Measurements from ENCODE around the gene BAZ1A. TPM values are rescaled to one million over a fixed set of nuclear protein-coding genes. Genes with fewer than 3 reads are reported as not detected.
"Not testable (repeated sequence)": the region's sequence is repeated elsewhere in the genome, so short reads cannot be mapped to it uniquely, and the experiment has no call there.

Gene BAZ1A
- total RNA-seq, 2 experiments from 2014 or later: 48.7 to 57.4 TPM

DNA sequence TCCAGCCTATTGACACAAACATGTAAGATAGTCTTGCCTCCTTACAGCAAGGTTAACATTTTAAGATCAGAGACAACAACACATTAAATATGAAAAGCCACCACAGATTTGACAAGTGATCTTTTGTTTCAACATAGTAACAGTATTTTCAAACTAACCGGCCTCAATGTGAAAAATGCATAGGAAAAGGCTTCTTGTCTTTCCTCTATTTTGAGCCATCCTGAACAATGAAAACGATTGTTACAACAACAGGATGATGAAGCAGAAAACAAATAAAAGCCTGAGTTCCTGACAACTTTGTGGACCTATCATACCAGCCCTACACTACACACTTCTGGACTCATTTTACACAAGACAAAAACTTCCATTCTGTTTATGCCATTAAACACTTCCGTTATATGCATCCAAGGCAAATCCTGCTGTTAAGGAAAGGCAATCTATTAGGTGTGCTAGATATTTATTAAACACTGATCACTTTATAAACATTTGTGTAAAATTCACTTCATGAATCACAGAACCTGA is 37.3 kb downstream of the BAZ1A start:
- CTCF ChIA-PET: no interaction called here
- H3K27me3 Mint-ChIP-seq: no peaks in the 10 kb centered on the region
- no peaks in the 10 kb centered on the region for H3K9me3 Mint-ChIP-seq (ENCODE audit: low read depth)
- no peak for ATAC-seq
- H3K4me1 Mint-ChIP-seq: peaks cover 32% of the 10 kb centered on the region
- H3K36me3 Mint-ChIP-seq: peaks cover 32% of the 10 kb centered on the region
- no peak for DNase-seq
- H3K27ac Mint-ChIP-seq: no peak overlapping the region
- no peak overlapping the region for H3K4me3 Mint-ChIP-seq

GRCh38 chr14:34835312-34835711 is 39.8 kb downstream of the BAZ1A start:
- peaks cover 36% of the 10 kb centered on the region for H3K4me1 Mint-ChIP-seq
- CTCF ChIA-PET: no interaction called here
- no peak overlapping the region for H3K27ac Mint-ChIP-seq
- peaks cover 34% of the 10 kb centered on the region for H3K36me3 Mint-ChIP-seq
- H3K9me3 Mint-ChIP-seq (ENCODE audit: low read depth): no peaks in the 10 kb centered on the region
- no peak for ATAC-seq
- no peak overlapping the region for H3K4me3 Mint-ChIP-seq
- H3K27me3 Mint-ChIP-seq: no peaks in the 10 kb centered on the region
- DNase-seq: no peak

- peak; percentile 47 for ATAC-seq
- Mint-ChIP-seq H3K4me1 (peaks cover 40% of the 10 kb centered on the region), H3K9me3 (ENCODE audit: low read depth) (no peaks in the 10 kb centered on the region), H3K27me3 (no peaks in the 10 kb centered on the region), H3K27ac (peak overlapping the region; percentile 65), H3K4me3 (no peak overlapping the region), H3K36me3 (peaks cover 34% of the 10 kb centered on the region)
- no peak for DNase-seq
- CTCF ChIA-PET: interaction anchor here (2.0 kb wide), 1 partner anchor 39 kb away, joined by 7 read pairs; no protein-coding TSS in a partner anchor
Measured at GRCh38 chr14:34833549-34834523, 41.3 kb downstream of the BAZ1A start.

GRCh38 chr14:34826661-34827060 is 48.5 kb downstream of the BAZ1A start:
- no peak for ATAC-seq
- Mint-ChIP-seq H3K27me3 (no peaks in the 10 kb centered on the region), H3K27ac (no peak overlapping the region), H3K36me3 (peaks cover 60% of the 10 kb centered on the region), H3K4me3 (no peak overlapping the region), H3K4me1 (peaks cover 21% of the 10 kb centered on the region), H3K9me3 (ENCODE audit: low read depth) (no peaks in the 10 kb centered on the region)
- no peak for DNase-seq
- CTCF ChIA-PET: interaction anchor here (0.6 kb wide), 2 partner anchors 18 to 33 kb away, joined by 3 to 4 read pairs; no protein-coding TSS in a partner anchor

GRCh38 chr14:34824826-34825225 is 50.3 kb downstream of the BAZ1A start:
- CTCF ChIA-PET: no interaction called here
- Mint-ChIP-seq H3K4me1 (peaks cover 14% of the 10 kb centered on the region), H3K9me3 (ENCODE audit: low read depth) (no peaks in the 10 kb centered on the region), H3K36me3 (peaks cover 63% of the 10 kb centered on the region), H3K27me3 (no peaks in the 10 kb centered on the region), H3K27ac (peak overlapping the region; percentile 6), H3K4me3 (no peak overlapping the region)
- DNase-seq (no peak), ATAC-seq (no peak)

DNA sequence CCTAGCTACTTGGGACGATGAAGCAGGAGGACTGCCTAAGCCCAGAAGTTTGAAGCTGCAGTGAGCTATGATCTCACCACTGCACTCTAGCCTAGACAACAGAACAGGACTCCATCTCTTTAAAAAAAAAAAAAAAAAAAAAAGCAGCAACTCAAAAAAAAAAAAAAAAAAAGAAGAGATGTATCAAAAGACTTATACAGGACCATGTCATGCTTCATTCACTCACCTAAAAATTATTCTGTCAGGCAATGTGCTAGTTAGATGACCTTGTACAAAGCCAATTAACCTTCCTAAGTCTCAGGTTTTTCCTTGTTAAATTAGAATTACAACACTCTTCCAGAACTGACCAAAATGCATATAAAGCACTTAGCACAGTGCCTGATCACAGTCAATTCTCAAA is 50.9 kb downstream of the BAZ1A start:
- Mint-ChIP-seq H3K27me3 (no peaks in the 10 kb centered on the region), H3K4me1 (peaks cover 10% of the 10 kb centered on the region), H3K4me3 (no peak overlapping the region), H3K27ac (peak overlapping the region; percentile 6), H3K36me3 (peaks cover 63% of the 10 kb centered on the region), H3K9me3 (ENCODE audit: low read depth) (no peaks in the 10 kb centered on the region)
- no peak for ATAC-seq
- no peak for DNase-seq
- CTCF ChIA-PET: no interaction called here

DNA sequence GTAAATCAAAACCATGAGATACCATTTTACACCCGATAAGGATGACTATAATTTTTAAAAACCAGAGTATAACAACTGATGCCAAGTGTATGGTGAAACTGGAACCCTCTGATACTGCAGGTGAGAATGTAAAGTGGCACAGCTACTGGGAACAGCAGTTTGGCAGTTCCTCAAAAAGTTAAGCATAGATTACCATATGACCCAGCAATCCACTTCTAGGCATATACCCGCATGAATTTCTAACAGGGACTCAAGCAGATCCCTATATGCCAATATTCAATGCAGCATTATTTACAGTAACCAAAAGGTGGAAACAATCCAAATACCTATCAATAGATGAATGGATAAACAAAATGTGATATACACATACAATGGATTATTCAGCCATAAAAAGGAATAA is 57.4 kb downstream of the BAZ1A start:
- CTCF ChIA-PET: no interaction called here
- H3K27ac Mint-ChIP-seq: no peak overlapping the region

DNA sequence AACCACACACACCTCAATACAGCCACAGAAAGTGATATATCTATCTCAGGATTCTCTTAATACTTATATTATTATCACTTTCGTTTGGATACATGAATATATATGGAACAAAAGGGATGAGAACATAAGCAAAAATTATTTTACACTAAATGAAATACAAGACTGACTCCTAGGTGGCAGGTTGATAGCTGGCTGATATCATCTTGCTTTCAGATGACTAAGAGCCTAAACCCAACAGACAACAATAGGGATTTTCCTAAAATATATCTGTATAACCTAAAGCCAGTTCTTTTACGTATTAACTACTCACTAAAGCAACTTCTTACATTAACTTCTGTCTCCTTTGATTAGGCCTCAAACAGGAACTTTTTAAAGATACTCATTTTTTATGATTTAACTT is 65.1 kb downstream of the BAZ1A start:
- no peaks in the 10 kb centered on the region for H3K27me3 Mint-ChIP-seq
- no peak overlapping the region for H3K4me3 Mint-ChIP-seq
- DNase-seq: no peak
- peaks cover 10% of the 10 kb centered on the region for H3K9me3 Mint-ChIP-seq (ENCODE audit: low read depth)
- no peak for ATAC-seq
- CTCF ChIA-PET: no interaction called here
- H3K27ac Mint-ChIP-seq: no peak overlapping the region
- H3K36me3 Mint-ChIP-seq: peaks cover 38% of the 10 kb centered on the region
- H3K4me1 Mint-ChIP-seq: peaks cover 14% of the 10 kb centered on the region

More for the DNA sequence above, 57.4 kb downstream of the BAZ1A start:
- no peaks in the 10 kb centered on the region for H3K27me3 Mint-ChIP-seq
- H3K4me1 Mint-ChIP-seq: peaks cover 3% of the 10 kb centered on the region
- ATAC-seq (no peak), DNase-seq (no peak)
- H3K9me3 Mint-ChIP-seq (ENCODE audit: low read depth): no peaks in the 10 kb centered on the region
- H3K36me3 Mint-ChIP-seq: peaks cover 42% of the 10 kb centered on the region
- H3K4me3 Mint-ChIP-seq: no peak overlapping the region

DNA sequence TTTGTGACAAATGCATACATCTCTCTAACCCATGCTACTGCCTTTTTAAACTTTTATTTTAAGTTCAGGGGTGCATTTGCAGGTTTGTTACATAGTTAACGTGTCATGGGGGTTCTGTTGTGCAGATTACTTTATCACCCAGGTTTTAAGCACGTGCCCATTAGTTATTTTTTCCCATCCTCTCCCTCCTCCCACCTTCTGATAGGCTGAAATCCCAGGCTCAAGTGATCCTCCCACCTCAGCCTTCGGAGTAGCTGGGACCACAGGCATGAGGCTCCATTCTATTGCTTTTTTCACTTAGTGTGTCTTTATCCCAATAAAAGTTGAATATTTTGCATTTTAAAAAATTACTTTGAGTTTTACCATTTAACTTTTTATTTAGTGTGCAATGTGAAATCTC is 68.9 kb downstream of the BAZ1A start:
- peaks cover 58% of the 10 kb centered on the region for H3K36me3 Mint-ChIP-seq
- CTCF ChIA-PET: interaction anchor here (0.6 kb wide), 1 partner anchor 71 kb away, joined by 3 read pairs; no protein-coding TSS in a partner anchor
- no peaks in the 10 kb centered on the region for H3K27me3 Mint-ChIP-seq
- peaks cover 4% of the 10 kb centered on the region for H3K4me1 Mint-ChIP-seq
- ATAC-seq (no peak), DNase-seq (no peak)
- no peak overlapping the region for H3K27ac Mint-ChIP-seq
- H3K9me3 Mint-ChIP-seq (ENCODE audit: low read depth): peaks cover 12% of the 10 kb centered on the region
- no peak overlapping the region for H3K4me3 Mint-ChIP-seq

DNA sequence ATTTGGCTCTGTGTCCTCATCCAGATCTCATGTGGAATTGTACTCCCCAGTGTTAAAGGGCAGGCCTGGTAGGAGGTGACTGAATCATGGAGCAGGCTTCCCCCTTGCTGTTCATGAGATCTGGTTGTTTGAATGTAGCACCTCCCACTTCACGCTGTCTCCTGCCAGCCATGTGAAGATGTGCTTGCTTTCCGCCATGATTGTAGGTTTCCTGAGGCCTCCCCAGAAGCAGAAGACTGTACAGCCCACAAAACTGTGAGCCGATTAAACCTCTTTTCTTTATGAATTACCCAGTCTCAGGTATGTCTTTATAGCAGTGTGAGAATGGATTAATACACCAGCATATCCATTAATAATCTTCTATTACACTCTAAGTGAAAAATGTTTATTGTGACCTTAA is 70.2 kb downstream of the BAZ1A start:
- Mint-ChIP-seq H3K4me1 (peaks cover 3% of the 10 kb centered on the region), H3K36me3 (peaks cover 67% of the 10 kb centered on the region), H3K27me3 (no peaks in the 10 kb centered on the region), H3K4me3 (no peak overlapping the region), H3K27ac (no peak overlapping the region), H3K9me3 (ENCODE audit: low read depth) (peaks cover 12% of the 10 kb centered on the region)
- CTCF ChIA-PET: no interaction called here
- ATAC-seq (no peak), DNase-seq (no peak)

- H3K27me3 Mint-ChIP-seq; H3K27ac Mint-ChIP-seq; DNase-seq; CTCF ChIA-PET; H3K4me1 Mint-ChIP-seq; H3K9me3 Mint-ChIP-seq (ENCODE audit: low read depth); H3K4me3 Mint-ChIP-seq; ATAC-seq: not testable (repeated sequence)
- peaks cover 60% of the 10 kb centered on the region for H3K36me3 Mint-ChIP-seq
Measured at GRCh38 chr14:34798861-34799260, 76.3 kb downstream of the BAZ1A start.

- Mint-ChIP-seq H3K4me1 (peaks cover 3% of the 10 kb centered on the region), H3K4me3 (no peak overlapping the region), H3K27me3 (no peaks in the 10 kb centered on the region), H3K9me3 (ENCODE audit: low read depth) (no peaks in the 10 kb centered on the region), H3K36me3 (peaks cover 58% of the 10 kb centered on the region), H3K27ac (peak overlapping the region; percentile 8)
- ATAC-seq (no peak), DNase-seq (no peak)
- CTCF ChIA-PET: no interaction called here
Measured at GRCh38 chr14:34797747-34798583, 77.2 kb downstream of the BAZ1A start.

DNA sequence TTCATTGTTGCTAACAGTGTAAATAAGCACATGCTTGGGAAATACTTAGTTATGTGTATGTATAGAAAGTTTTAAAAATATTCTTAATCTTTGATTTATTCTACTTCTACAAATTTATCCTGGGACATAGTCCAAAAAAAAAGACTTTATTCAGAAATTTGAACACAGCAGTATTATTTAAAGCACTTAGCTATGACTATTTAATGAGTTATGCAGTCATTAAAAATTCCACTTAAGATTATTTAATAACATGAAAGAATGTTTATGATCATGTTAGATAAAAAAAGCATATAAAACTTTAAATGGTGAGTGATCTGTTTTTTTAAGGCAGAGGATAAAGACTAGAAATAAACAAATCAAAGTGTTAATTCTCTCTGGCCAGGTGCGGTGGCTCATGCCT is 78.3 kb downstream of the BAZ1A start:
- Mint-ChIP-seq H3K9me3 (ENCODE audit: low read depth) (no peaks in the 10 kb centered on the region), H3K36me3 (peaks cover 55% of the 10 kb centered on the region), H3K4me1 (peaks cover 1% of the 10 kb centered on the region), H3K27ac (no peak overlapping the region), H3K4me3 (no peak overlapping the region), H3K27me3 (no peaks in the 10 kb centered on the region)
- no peak for ATAC-seq
- CTCF ChIA-PET: no interaction called here
- no peak for DNase-seq

Measured in activated CD8-positive, alpha-beta memory T cell treated with anti-CD3 and anti-CD28 coated beads, Interleukin-2, amount 10 ng/mL, durations not matched to agents 7 days and 5 days (primary cell).